Prostate gland (tissue), 2 donors: Measurements from ENCODE around the gene GRK1.

Experiments used
- POLR2A ChIP-seq: fragments of 450-650 bp; IDR thresholded peaks from one replicate; pipeline ENCODE4 v1.6.1; 2016; ENCODE audit warnings: antibody characterized with exemption, mild to moderate bottlenecking
- POLR2AphosphoS5 ChIP-seq: sonication (generic); formaldehyde crosslinking; IDR thresholded peaks from one replicate; pipeline ENCODE4 v1.6.1; 2017; ENCODE audit warnings: antibody characterized with exemption
- TF ChIP-seq, protein P1 (sequence below), 4 experiments: fragments of 200-600 bp in 2 of 4; fragments of 450-650 bp in 2 of 4; sonication (generic) in 2 of 4; IDR thresholded peaks; 1 replicate in 3 of 4; 2 replicates in 1 of 4; pipeline ENCODE4 v1.5.1; 2016 to 2019; ENCODE audit warnings: antibody characterized with exemption in 4 of 4, mild to moderate bottlenecking in 2 of 4, moderate library complexity in 2 of 4

DNA sequence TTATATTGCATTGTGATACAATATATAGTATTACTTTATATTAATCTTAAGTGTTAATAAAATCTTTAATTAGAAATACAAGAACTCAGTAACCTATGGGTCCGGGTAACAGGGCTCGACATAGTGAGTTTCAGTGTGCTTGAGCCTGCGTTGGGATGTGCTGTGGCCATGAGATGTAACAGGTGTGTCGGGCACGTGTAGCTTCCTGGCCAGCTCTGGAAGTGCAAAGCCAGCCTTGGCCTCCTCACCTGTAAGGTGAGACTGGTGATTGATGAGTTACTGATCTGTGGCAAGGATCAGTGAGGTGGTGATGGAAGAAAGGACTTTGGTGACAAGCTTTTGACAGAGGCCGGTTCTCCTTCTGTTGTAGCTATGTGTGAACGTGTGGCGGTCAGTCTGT is 28.2 kb upstream of the GRK1 start:
- TF ChIP-seq POLR2AphosphoS5 (no peak), POLR2A (no peak)
- TF ChIP-seq, protein P1, sequence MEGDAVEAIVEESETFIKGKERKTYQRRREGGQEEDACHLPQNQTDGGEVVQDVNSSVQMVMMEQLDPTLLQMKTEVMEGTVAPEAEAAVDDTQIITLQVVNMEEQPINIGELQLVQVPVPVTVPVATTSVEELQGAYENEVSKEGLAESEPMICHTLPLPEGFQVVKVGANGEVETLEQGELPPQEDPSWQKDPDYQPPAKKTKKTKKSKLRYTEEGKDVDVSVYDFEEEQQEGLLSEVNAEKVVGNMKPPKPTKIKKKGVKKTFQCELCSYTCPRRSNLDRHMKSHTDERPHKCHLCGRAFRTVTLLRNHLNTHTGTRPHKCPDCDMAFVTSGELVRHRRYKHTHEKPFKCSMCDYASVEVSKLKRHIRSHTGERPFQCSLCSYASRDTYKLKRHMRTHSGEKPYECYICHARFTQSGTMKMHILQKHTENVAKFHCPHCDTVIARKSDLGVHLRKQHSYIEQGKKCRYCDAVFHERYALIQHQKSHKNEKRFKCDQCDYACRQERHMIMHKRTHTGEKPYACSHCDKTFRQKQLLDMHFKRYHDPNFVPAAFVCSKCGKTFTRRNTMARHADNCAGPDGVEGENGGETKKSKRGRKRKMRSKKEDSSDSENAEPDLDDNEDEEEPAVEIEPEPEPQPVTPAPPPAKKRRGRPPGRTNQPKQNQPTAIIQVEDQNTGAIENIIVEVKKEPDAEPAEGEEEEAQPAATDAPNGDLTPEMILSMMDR (IDR thresholded peaks at IDR 0.05), result no peak
